ENCODE data around the gene GRAMD4. TPM values are rescaled to one million over a fixed set of nuclear protein-coding genes. Genes with fewer than 3 reads are reported as not detected.

GRAMD4 gene
- 88.1 and 105 TPM in 2 replicates for total RNA-seq
- total RNA-seq (2013): 30.6 TPM
- 17.0 and 33.6 TPM in 2 replicates for polyA plus RNA-seq
- 42.3 and 43.2 TPM in 2 replicates for polyA minus RNA-seq

GRCh38 chr22:46619830-46620501 is at the start of gene GRAMD4:
GRAMD4 (plus strand) TSS chr22:46620386; CDS start chr22:46626800, 6,414 bp downstream.
- Histone ChIP-seq H3K27ac (ENCODE audit: low read length in 2 of 2) (no peak within 1 kb of the TSS), H3K4me3 (ENCODE audit: control extremely low read depth in 1 of 5, extremely low read depth in 1 of 5, insufficient read depth in 1 of 5, low read depth in 2 of 5, low read length in 4 of 5) (no peak within 1 kb of the TSS), H3K27me3 (replicated peaks in 1 of 4; ENCODE audit: control extremely low read depth in 1 of 4, control insufficient read depth in 3 of 4, insufficient read depth in 4 of 4, low read length in 3 of 4) (no peaks in the 10 kb centered on the region), H2AFZ (ENCODE audit: insufficient read depth, low read depth, low read length, poor library complexity, severe bottlenecking) (no peak within 1 kb of the TSS), H3K36me3 (replicated peaks in 1 of 2; ENCODE audit: control extremely low read depth in 1 of 2, control insufficient read depth in 1 of 2, extremely low read depth in 1 of 2, insufficient read depth in 2 of 2, low read length in 1 of 2) (no peaks in the 10 kb centered on the region), H3K9ac (ENCODE audit: low read length) (no peak within 1 kb of the TSS), H4K20me1 (ENCODE audit: control insufficient read depth, insufficient read depth, low read length, poor library complexity, severe bottlenecking) (peaks cover 52% of the 10 kb centered on the region), H3K79me2 (ENCODE audit: control insufficient read depth, insufficient read depth, low read length) (peaks cover 52% of the 10 kb centered on the region), H3K9me3 (ENCODE audit: control extremely low read depth in 1 of 3, control insufficient read depth in 2 of 3, insufficient read depth in 1 of 3, low read length in 2 of 3) (no peaks in the 10 kb centered on the region), H3K4me2 (replicated peaks; ENCODE audit: low read depth, low read length, poor library complexity, severe bottlenecking) (no peak within 1 kb of the TSS), H3K4me1 (ENCODE audit: control insufficient read depth in 2 of 2, insufficient read depth in 2 of 2, low read length in 2 of 2) (peaks cover 20 to 50% of the 10 kb centered on the region in 2 donors)
- intact Hi-C loops (cut with micrococcal nuclease): no loop called here
- Mint-ChIP-seq H3K4me1 (peaks cover 55% of the 10 kb centered on the region), H3K27me3 (no peaks in the 10 kb centered on the region), H3K27ac (no peak within 1 kb of the TSS), H3K4me3 (no peak within 1 kb of the TSS), H3K9me3 (ENCODE audit: insufficient read depth) (no peaks in the 10 kb centered on the region)
- ChIA-PET POLR2A (interaction anchor here (0.6 kb wide), 1 partner anchor 33 kb away, joined by 3 read pairs; no protein-coding TSS in a partner anchor), CTCF (interaction anchor here (1.4 kb wide), 1 partner anchor 56 kb away, joined by 4 read pairs; no protein-coding TSS in a partner anchor)
- TF ChIP-seq EZH2 (IDR thresholded peaks at IDR 0.05; ENCODE audit: borderline replicate concordance, insufficient read depth, low read depth, low read length, poor library complexity, severe bottlenecking) (no peak), CTCF (IDR thresholded peaks at IDR 0.05) (no peak)
- DNase-seq (no peak), ATAC-seq (ENCODE audit: low read depth) (no peak)
- 51% methylated on average over 19 of the region's 20 CpGs for WGBS (ENCODE audit: insufficient coverage)

- Histone ChIP-seq H3K79me2 (ENCODE audit: control insufficient read depth, insufficient read depth, low read length) (no peaks in the 10 kb centered on the region), H3K36me3 (replicated peaks in 1 of 2; ENCODE audit: control extremely low read depth in 1 of 2, control insufficient read depth in 1 of 2, extremely low read depth in 1 of 2, insufficient read depth in 2 of 2, low read length in 1 of 2) (no peaks in the 10 kb centered on the region), H3K4me2 (replicated peaks; ENCODE audit: low read depth, low read length, poor library complexity, severe bottlenecking) (no peak overlapping the region), H3K4me3 (ENCODE audit: control extremely low read depth in 1 of 5, extremely low read depth in 1 of 5, insufficient read depth in 1 of 5, low read depth in 2 of 5, low read length in 4 of 5) (no peak overlapping the region), H3K27me3 (replicated peaks in 1 of 4; ENCODE audit: control extremely low read depth in 1 of 4, control insufficient read depth in 3 of 4, insufficient read depth in 4 of 4, low read length in 3 of 4) (no peaks in the 10 kb centered on the region), H3K9ac (ENCODE audit: low read length) (no peak overlapping the region), H3K4me1 (ENCODE audit: control insufficient read depth in 2 of 2, insufficient read depth in 2 of 2, low read length in 2 of 2) (peaks cover 11 to 12% of the 10 kb centered on the region in 2 donors), H2AFZ (ENCODE audit: insufficient read depth, low read depth, low read length, poor library complexity, severe bottlenecking) (no peak overlapping the region), H4K20me1 (ENCODE audit: control insufficient read depth, insufficient read depth, low read length, poor library complexity, severe bottlenecking) (no peaks in the 10 kb centered on the region), H3K9me3 (ENCODE audit: control extremely low read depth in 1 of 3, control insufficient read depth in 2 of 3, insufficient read depth in 1 of 3, low read length in 2 of 3) (peaks cover 0 to 28% (median 11%) of the 10 kb centered on the region in 3 donors), H3K27ac (ENCODE audit: low read length in 2 of 2) (no peak overlapping the region)
- Mint-ChIP-seq H3K4me1 (peaks cover 16% of the 10 kb centered on the region), H3K4me3 (no peak overlapping the region), H3K27ac (no peak overlapping the region), H3K9me3 (ENCODE audit: insufficient read depth) (peaks cover 2% of the 10 kb centered on the region), H3K27me3 (no peaks in the 10 kb centered on the region)
- TF ChIP-seq CTCF (IDR thresholded peaks at IDR 0.05) (no peak), EZH2 (IDR thresholded peaks at IDR 0.05; ENCODE audit: borderline replicate concordance, insufficient read depth, low read depth, low read length, poor library complexity, severe bottlenecking) (no peak)
- ATAC-seq (ENCODE audit: low read depth): no peak
- ChIA-PET CTCF (interaction anchor here (1.3 kb wide), 1 partner anchor 8 kb away, joined by 3 read pairs; no protein-coding TSS in a partner anchor), POLR2A (no interaction called here)
- intact Hi-C loops (cut with micrococcal nuclease): no loop called here
- no peak for DNase-seq
- 100% methylated on average over 5 of the region's 7 CpGs for WGBS (ENCODE audit: insufficient coverage)
These were observed 48.4 kb upstream of the GRAMD4 start for GRCh38 chr22:46571642-46572250.

Data from B cell (primary cell).